Eye (tissue), 1 donor: ENCODE data around the gene AGFG1.
"Not testable (repeated sequence)": the region's sequence is repeated elsewhere in the genome, so short reads cannot be mapped to it uniquely, and the experiment has no call there.

Experiments used
- DNase-seq: peaks from one replicate; pipeline ENCODE4 v3.0.0-alpha.2; 2015

The AGFG1 gene

DNA sequence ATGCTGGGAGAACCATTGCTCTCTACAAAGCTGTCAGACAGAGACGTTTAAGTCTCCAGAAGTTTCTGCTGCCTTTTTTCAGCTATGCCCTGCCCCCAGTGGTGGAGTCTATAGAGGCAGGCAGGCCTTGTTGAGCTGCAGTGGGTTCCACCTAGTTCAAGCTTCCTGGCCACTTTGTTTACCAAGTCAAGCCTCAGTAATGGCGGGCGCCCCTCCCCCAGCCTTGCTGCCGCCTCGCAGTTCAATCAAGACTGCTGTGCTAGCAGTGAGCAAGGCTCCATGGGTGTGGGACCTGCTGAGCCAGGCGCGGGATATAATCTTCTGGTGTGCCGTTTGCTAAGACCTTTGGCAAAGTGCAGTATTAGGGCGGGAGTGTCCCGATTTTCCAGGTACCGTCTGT is 74.0 kb downstream of the AGFG1 start:
- DNase-seq: no peak

DNA sequence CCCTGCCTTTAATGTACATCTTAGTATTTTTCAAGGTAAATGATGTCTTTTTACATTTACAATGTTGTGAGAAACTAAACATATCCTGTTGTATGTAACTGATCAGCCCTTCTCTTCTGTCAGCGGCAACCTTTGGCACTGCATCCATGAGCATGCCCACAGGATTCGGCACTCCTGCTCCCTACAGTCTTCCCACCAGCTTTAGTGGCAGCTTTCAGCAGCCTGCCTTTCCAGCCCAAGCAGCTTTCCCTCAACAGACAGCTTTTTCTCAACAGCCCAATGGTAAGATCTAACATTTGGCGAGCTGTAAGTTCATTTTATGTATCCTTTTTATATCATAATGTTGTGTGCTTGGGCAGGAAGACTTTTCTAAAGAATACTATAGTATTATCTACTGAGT is 79.9 kb downstream of the AGFG1 start:
- no peak for DNase-seq

DNA sequence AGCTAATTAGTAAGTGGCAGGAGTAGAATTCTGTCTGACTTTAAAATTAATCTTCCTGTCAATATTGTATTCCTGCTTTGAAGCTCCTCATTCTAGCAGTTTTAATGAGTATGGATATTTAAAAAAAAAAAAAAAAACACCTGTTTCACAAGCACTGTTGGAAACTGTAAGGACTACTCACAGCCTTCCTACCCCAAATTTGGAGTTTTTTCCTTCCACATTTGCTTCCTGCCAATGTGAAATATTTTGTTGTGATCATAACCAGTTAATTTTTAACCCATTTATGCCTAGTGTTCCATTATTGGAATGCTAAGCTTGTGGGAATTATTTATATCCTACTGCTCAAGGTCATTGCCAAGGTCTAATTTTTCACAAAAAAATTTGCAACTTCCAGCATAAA is 90.6 kb downstream of the AGFG1 start:
- no peak for DNase-seq

DNA sequence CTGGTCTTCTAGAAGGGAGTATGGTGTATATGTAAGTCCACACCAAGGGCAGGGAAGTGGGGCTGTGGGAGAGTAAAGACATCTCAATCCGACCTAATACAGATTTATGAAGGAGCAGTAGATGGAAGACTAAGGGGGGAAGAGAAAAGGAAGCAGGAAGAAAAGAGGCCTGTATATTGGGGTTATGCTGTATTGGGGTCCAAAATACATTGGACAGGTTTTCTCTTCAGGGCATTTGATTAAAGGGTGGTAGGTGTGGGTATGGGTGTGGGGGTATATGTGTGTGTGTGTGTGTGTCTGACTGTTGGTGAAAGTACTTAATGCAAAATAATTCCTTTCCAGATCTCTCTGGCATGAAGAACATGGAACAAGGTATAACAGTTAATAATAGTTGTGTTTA is 93.1 kb downstream of the AGFG1 start:
- no peak for DNase-seq

DNA sequence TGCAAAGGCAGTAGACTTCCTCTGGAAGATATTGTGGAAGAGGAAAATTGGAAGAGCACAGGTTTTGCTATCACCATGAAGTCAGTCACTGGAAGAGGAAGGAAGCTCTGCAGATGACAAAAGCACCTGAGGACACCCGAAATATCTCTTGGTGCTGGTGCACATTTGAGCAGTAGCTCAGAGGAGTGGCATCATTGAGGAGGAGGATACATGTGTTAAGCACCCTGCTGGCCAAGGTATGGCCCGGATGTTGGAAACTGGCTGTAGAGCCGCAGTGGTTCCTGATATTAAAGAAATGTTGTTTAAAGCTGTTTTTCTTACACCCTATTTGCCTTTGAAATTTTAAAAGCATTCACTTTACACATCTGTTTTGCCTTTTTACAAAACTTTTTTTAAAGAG is 94.1 kb downstream of the AGFG1 start:
- no peak for DNase-seq

DNA sequence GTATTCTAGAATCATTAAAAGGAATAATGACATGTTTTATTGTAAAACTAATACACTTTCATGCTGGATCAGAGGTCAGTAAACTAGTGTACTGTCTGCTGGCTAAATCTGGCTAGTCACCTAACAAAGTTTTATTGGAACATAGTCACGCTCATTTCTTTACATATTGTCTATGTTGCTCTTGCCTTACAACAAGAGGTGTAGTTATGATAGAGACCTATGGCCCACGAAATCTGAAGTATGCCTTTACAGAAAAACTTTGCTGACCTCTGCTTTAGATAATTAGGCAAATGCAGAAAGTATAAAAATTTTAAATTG is 96.9 kb downstream of the AGFG1 start:
- no peak for DNase-seq

DNA sequence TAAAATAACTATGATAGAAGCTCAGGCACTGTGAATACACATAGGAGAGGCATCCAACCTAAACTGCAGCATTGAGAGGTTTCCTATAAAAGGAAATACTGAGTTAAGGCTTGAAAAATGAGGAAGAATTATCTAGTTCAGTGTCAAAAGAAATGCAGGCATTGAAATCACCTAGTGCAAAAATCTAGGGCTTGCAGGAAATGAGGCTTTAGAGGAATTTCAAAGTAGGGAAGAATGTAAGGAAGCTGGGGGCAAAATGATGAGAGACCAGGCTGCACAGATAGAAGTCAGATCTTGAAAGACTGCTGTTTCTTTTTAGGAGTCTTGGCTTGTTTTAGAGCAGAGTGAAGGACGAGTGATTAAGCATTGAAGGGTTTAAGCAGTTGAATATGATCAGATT is 98.7 kb downstream of the AGFG1 start:
- DNase-seq: no peak

DNA sequence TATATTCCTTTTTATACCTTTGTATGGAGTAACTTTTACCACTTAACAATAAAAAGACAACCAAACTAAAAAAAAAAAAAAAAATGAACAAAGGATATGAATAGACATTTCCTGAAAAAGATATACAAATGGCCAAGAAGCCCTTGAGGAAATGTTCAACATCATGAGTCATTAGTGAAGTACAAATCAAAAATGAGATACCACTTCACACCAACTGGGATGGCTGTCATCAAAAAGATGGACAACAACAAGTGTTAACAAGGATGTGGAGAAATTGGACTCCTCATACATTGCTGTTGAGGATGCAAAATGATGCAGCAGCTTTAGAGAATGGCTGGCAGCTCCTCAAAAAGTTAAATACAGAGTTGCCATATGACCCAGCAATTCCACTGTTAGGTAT is 104.2 kb downstream of the AGFG1 start:
- no peak for DNase-seq

DNA sequence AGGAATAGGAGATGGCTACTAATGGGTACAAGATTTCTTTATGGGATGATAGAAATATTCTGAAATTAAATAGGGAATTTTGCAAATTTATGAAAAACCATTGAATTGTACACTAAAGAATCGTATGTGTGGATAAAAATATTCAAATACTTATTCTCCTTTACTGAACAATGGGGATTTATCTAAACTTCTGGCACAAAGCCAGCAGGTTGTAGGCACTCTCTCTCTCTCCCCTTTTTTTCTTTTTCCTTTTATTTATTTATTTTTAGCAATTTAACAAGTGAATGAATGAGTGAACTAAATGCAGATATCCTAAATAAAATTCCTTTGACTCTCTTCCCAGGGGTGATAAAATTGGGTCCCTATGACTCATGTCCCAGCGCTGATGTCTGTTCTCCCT is 104.9 kb downstream of the AGFG1 start:
- DNase-seq: no peak

DNA sequence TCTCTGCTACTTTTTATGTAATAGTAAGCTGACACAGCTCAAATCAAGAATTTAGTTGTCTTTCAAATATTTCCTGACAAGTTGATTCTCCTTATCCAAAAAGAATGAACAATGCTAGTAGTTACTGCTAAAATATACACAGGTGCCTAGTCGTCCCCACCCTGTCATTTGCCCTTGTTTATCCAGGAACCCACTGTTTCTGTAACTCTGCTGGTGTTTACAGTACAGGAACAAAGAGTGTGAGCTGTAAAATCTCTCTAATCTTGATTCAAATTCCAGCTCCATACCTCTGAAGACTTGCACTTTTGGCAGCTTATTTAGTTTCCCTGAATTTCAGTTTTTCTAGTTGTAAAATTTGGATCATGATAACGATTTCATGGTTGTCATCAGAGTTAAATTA is 105.6 kb downstream of the AGFG1 start:
- DNase-seq: no peak

DNA sequence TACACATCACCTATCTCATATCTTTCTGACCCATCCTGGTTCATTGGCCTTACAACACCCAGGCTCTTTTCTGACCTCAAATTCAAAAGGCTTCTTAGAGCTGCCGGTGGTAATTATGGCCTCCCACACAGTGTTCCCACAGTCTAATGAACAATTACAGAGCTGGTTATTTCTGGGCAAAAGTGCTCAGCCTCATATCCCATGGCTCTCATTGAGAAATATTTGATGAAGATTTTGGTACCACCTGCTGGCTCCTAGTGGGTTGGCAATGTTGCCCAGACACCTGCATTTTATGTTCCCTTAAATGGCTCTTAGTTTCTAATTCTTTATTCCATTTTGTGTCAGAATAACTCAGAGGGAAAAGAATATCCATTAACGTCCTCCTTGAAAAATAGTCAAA is 106.7 kb downstream of the AGFG1 start:
- DNase-seq: no peak

DNA sequence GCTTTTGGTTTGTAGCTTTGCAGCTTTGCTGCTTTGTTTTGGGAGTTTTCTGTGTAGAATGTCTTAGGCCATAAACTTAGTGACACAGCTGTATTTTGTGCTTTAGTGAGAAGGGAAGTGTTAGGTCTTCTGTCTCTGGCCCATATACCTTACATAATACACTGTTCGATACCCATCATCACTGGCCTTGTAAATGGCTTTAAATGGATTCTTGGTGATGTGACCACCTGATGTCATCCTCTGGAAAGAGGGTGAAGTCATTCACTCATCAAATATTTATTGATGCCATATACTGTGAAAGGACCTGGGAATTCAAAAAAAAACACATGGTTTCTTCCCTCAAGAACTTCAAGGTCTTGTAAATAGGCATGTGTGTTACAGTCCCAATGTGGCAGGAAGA is 107.8 kb downstream of the AGFG1 start:
- DNase-seq: peak; percentile 67

DNA sequence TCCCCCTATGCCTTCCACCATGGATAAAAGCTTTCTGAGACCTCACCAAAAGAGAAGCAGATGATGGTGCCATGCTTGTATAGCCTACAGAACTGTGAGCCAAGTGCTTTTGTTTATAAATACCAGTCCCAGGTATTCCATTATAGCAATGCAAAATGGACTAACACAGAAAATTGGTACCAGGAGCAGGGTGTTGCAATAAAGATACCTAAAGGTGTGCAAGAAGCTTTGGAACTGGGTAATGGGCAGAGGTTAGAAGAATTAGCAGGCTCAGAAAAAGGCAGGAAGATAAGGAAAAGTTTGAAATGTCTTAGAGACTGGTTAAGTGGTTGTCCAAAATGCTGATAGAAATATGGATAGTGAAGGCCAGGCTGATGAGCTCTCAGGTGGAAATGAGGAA is 110.4 kb downstream of the AGFG1 start:
- no peak for DNase-seq

DNA sequence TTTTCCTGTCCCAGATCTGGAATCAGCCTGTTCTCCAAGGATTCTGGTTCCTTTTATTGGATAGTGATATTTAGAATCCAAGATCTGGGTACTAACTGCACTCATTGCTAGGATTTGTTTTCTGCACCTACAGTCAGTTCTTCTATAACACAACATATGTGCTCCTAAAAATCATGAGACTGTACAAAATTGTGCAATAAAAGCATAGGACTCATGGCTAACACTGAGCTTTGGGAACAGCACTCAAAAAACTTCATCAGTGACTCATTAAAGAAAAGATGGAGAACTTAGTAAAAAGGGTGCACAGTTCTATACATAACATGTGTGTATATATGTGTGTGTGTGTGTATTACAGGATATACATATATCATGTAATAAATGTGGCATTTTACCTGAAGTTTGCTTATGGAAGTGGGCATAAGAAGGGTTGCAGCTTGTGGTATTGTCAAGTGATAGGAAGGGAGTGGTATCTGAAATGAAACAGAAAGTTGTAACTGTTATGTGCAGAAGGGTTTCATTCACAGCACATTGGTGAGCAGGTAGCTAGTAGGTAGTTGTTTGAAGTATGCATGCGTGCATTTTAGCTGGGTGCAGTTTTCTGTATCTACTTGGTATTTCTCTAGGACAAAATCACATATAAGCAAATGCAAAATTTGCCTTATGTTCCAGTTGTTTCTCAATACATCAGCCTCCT is 120.9 kb downstream of the AGFG1 start:
- no peak for DNase-seq

DNA sequence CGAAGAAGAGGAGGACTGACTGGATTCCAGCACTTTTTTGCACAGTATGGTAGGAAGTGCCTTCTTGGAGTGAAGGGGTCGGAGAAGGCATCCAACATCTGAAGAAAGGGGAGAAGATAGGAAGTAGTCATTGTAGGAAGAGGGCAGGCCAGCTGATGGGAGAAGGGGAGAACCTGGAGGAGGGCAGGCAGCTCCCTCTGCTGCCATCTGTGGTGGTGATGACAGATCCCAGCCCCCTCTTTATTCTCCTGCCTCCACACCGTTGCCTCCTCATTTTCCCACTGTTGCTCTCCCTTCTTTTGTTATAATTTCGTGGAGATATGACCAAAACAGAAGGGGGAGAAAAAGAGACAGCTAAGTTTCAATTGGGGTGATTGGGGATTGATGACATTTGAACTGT is 123.8 kb downstream of the AGFG1 start:
- no peak for DNase-seq

DNA sequence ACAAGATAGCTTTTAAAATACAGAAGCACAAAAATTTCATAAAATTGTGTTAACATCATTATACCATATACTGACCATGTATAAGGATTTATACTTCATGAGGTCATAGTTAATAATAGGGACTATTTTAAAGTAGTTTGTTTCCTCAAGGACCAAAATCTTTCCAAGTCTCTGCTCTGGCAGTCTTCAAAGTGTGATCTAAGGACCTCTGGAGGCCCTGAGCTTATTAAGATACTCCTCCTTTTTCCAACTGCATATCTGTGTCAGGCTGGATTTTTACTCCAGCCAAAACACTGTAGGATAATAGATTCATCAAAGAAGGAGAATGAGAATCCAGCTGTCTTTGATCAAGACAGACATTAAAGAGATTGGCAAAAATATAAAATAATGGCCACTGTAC is 125.1 kb downstream of the AGFG1 start:
- DNase-seq: no peak

DNA sequence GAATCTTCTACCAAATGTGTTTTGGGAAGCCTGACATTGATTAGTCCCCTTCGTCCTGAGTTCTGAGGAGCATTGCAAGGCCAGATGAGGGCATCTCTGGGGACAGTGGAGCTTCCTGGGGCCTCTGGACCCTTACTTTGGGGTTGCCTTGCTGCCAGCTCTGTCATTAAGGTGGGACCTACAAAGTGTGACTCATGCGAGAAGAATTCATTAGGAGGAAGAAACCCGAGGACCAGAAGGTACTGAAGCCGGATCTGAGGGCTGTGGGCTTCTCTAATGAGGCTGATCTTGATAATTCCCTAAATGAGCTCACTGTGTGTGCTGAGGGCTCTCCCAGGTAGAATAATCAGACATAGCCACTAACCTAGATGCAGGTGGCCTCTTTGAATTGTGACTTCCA is 126.0 kb downstream of the AGFG1 start:
- DNase-seq: no peak

DNA sequence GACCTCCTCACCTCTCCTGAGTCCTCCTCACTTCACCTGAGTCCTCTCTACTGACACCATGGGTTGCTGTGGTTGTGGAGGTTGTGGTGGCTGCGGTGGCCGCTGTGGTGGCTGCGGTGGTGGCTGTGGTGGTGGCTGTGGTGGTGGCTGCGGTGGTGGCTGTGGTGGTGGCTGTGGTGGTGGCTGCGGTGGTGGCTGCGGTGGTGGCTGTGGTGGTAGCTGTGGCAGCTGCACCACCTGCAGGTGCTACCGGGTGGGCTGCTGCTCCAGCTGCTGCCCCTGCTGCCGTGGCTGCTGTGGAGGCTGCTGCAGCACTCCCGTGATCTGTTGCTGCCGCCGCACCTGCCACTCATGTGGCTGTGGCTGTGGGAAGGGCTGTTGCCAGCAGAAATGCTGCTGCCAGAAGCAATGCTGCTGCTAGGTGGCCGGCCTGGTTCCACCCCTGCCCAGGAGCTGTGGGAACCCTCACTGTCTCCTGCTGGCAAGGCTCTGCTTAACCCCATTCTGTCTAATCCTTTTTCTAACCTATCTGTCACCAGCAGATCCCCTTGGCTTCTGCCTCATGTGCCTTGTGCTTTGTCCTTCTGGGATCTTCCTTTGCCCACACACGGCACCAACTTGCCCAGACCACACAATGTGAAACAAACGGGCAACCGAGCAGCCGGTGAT is 127.0 kb downstream of the AGFG1 start, which contains the start of gene SCYGR2:
Gene SCYGR2, plus strand, starts transcription at position 59 of the 669 bp plus-strand sequence. Its CDS starts 0 bp downstream, at position 59.
- not testable (repeated sequence) for DNase-seq

DNA sequence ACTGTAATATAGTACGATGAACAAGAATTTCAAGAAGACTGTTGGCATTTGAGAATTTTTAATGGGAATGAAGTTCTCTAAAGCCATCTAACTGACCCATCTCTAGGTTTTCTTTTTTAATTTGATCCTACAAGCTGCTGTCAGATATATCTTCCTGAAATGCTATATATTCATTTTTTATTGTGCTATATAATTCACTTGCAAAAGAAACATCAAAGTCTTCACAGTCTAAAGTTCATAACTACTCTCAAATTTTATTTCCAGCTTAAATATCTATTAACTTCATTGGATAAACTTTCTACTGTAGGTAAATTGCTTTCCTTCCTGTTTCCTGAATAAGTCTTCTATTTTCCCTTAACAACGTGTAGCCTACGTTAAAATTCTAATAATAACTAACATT is 130.4 kb downstream of the AGFG1 start:
- DNase-seq: no peak

DNA sequence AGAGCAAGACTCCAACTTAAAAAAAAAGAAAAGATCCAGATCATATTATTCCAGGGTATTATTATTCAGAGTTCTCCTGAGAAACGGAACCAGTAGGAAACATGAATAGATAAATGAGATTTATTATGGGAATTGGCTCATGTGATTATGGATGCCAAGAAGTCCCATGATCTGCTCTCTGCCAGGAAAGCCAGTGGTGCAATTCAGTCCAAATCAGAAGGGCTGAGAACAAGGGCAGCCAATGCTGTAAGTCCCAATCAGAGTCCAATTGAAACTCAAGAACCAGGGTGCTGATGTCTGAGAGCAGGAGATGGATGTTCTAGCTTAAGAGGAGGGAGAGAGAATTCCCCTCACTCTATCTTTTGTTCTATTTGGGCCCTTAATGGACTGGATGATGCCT is 134.5 kb downstream of the AGFG1 start:
- DNase-seq: no peak

DNA sequence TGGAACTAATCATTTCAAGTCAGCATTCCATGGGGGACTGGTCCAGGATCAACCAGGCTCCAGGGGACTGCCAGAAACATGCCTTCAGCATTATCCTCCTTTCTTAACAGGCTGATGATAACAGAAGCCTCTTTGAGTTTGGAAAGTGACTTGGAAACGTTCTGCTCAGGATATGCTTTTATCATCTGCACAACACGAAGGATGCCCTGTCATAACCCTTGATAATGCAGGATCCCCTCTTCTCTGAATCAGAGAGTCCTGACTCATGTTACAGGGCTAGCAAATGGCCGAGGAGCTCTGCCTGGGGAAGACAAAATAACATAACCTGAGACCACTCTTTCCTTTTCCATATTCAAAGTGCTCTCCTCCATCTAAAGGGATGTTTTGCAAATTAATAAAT is 136.0 kb downstream of the AGFG1 start:
- no peak for DNase-seq

DNA sequence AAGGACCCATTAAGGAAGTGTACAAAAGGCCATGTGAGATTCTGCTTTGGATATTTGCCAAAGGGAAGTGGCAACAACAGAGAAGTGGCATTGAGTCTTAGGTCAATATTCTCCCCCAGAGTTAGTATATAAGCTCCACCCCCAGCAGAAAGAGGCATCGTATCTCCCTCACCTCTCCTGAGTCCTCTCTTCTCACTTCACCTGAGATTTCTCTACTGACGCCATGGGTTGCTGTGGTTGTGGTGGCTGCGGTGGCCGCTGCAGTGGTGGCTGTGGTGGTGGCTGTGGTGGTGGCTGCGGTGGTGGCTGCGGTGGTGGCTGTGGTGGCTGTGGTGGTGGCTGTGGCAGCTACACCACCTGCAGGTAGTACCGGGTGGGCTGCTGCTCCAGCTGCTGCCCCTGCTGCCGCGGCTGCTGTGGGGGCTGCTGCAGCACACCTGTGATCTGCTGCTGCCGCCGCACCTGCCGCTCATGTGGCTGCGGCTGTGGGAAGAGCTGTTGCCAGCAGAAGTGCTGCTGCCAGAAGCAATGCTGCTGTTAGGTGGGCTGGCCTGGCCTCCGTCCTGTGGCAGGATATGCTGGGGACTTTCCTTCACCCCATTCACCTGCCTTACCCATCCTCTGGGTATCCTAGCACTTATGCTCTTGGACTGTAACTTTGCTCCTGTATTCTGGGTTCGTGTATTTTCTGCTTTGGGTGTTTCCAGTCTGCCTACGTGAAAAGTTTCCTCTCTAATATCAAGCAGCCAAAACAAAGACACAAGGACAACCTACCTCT is 136.8 kb downstream of the AGFG1 start:
- no peak for DNase-seq

DNA sequence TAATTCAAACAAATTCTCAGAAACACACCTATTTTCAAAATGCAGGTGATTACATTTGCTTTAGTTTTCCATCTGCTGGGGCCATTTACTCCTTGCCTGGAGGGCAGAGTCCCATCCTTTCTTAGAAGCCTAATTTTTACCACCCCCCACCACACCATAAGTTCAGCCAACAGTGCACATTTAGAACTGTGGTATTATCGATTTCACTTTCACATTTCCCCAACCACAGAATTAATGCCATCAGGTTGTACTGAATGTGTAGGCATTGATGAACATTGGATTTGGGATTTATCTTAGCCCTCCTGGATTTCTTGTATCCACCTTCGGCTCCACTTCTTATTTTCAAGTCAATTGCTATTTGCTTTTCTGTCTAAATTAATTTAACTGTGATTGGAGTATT is 138.2 kb downstream of the AGFG1 start:
- DNase-seq: no peak
